Cardiac fibroblast (primary cell): Measurements from ENCODE around the gene DGKB.

Source experiments
- DNase-seq, 2 donors: peaks; one replicate each; pipeline versions ENCODE4 v3.0.0 to v3.0.0-alpha.2; 2010; ENCODE audit warnings: low read depth in 2 of 2
- H3K4me3 ChIP-seq, 2 donors: replicated peaks in 1 of 2; 1 replicate in 1 of 2; 2 replicates in 1 of 2; pipeline ENCODE4 v1.5.1; 2011; ENCODE audit warnings: low read depth in 2 of 2, low read length in 2 of 2, mild to moderate bottlenecking in 2 of 2, moderate library complexity in 1 of 2
- CTCF ChIP-seq: IDR thresholded peaks from one replicate; pipeline ENCODE4 v1.5.1; 2011; ENCODE audit warnings: low read depth, mild to moderate bottlenecking, low read length, inconsistent platforms

Gene DGKB

DNA sequence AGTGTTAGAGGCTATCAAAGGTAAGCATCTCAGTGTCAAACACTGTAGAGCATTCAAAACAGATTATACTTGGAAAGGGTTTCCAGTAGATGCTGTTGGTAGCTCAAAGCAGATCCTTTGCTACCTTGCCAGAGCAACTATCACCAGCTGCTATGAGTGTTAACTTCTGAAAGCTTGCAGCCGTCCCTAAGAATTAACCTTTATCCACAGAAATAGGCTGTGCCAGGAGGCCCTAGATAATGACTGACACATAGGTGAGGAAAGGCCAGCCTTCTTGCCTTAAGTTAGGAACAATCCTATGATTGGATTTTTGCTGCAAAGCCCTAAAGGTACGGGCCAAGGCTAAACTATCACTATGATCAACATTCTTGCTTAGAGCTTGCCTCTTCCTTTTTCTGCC, 263.2 kb downstream of the DGKB start:
- no peak overlapping the region for H3K4me3 ChIP-seq
- DNase-seq = no peak
- TF ChIP-seq CTCF = no peak

GRCh38 chr7:14637968-14638367, 264.6 kb downstream of the DGKB start:
- TF ChIP-seq CTCF = no peak
- H3K4me3 ChIP-seq = no peak overlapping the region
- peak; percentile 1 to 5 for DNase-seq

DNA sequence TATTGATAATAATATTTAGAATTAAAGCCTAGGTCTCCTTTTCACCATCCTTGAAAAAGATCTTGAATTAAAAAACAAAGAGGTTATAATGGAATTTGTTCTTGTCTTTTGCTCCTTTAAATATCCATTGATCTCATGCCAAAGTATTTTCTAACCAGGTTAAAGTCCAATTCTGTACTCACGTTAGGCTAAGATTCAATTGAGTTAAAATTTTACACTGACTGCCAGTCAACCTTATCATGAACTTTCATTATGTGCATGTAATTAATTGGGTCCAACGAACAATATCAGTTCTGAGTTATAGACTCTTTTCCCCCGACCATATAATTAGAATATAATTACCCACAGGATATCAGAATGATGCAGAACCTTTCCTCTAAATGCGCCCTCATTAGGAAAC, 266.6 kb downstream of the DGKB start:
- no peak for TF ChIP-seq CTCF
- DNase-seq = no peak
- H3K4me3 ChIP-seq = no peak overlapping the region

- no peak for TF ChIP-seq CTCF
- DNase-seq = no peak
- H3K4me3 ChIP-seq = no peak overlapping the region
These were observed 272.5 kb downstream of the DGKB start for GRCh38 chr7:14630048-14630447.

DNA sequence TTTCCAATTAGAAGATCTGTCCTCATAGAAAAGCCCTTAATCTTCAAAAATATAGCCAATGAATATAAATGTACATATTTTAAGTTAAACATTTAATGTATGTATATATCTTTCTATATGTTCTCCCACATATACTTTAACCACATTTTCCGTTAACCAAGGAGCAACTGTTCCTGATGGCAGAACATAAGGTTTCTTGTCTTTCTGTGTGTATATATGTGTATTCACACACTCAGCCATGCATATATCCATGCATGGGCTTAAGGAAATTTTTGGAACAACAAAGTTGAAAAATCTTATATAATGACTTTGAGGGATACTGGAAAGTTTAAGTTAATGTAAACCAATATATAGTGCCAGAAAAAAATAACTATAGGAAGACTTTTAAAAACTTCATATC, 274.0 kb downstream of the DGKB start:
- TF ChIP-seq CTCF = no peak
- no peak for DNase-seq
- no peak overlapping the region for H3K4me3 ChIP-seq

- TF ChIP-seq CTCF = no peak
- H3K4me3 ChIP-seq = no peak overlapping the region
- no peak for DNase-seq
These were observed 276.5 kb downstream of the DGKB start for GRCh38 chr7:14626076-14626475.

- no peak overlapping the region for H3K4me3 ChIP-seq
- no peak for TF ChIP-seq CTCF
- no peak for DNase-seq
These were observed 280.0 kb downstream of the DGKB start for GRCh38 chr7:14622559-14622958.
